H1 (cell line): Measurements from ENCODE around the gene OLFM3.

Experiments used
- CBX5 ChIP-seq: fragments of 300-800, 300-1000 bp; sonication (generic); IDR thresholded peaks from 2 replicates; pipeline ENCODE4 v1.7.1; 2016; ENCODE audit warnings: antibody characterized with exemption, low read length, low read depth
- CEBPB ChIP-seq: IDR thresholded peaks from 2 replicates; pipeline ENCODE4 v1.6.1; 2012; ENCODE audit warnings: low read depth, low read length
- EZH2 ChIP-seq: fragments of 200-600 bp; sonication (generic); IDR thresholded peaks from 2 replicates; pipeline ENCODE4 v1.7.1; 2012; ENCODE audit warnings: low read depth, mild to moderate bottlenecking, moderate library complexity, low read length, inconsistent platforms; ENCODE audit not compliant: severe bottlenecking
- SP1 ChIP-seq: IDR thresholded peaks from 2 replicates; pipeline ENCODE4 v1.6.1; 2011; ENCODE audit warnings: low read depth, low read length

DNA sequence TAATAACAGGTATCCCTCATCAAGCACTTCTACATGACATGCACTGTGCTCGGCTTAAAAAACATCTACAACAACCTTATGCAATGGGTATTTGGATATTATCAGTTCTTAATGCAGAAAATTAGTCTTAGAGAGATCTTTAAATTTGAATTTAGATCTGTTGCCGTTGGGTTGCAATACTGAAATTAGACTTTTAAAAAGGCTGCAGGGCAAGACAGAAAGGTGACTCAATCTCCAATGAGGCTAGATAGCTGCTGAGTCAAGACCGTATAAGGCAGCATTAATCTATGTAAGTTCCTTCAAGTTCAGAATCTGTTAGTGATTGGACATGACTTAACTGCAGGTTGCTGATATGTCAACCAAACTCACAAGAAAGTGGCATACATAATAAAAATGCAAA, 37.3 kb downstream of the OLFM3 start:
- TF ChIP-seq EZH2, result no peak
- no peak for TF ChIP-seq CBX5
- TF ChIP-seq SP1, result no peak
- no peak for TF ChIP-seq CEBPB
